ENCODE results near the gene CCDC43.
"Not testable (repeated sequence)": the region's sequence is repeated elsewhere in the genome, so short reads cannot be mapped to it uniquely, and the experiment has no call there.

The CCDC43 gene

GRCh38 chr17:44708401-44709263, 19.1 kb upstream of the CCDC43 start, which contains the start of gene DBF4B:
TSS of gene DBF4B (plus strand) at chr17:44708665. CDS start at chr17:44708821, 156 bp downstream.
- no peak within 1 kb of the TSS for H2BK15ac ChIP-seq (ENCODE audit: low read length)
- peak within 1 kb of the TSS; percentile 56 for H2BK5ac ChIP-seq (ENCODE audit: low read length)
- H3K4ac ChIP-seq (ENCODE audit: low read length): no peak within 1 kb of the TSS
- H2AK5ac ChIP-seq (ENCODE audit: low read depth, low read length): peak within 1 kb of the TSS; percentile 17
- no peak within 1 kb of the TSS for H2BK12ac ChIP-seq (ENCODE audit: low read length)
- peak within 1 kb of the TSS; percentile 85 for H2AFZ ChIP-seq (ENCODE audit: low read length)
- H2BK120ac ChIP-seq (ENCODE audit: low read depth, low read length): no peak within 1 kb of the TSS
- peak within 1 kb of the TSS; percentile 94 to 96 for H3K4me3 ChIP-seq (ENCODE audit: low read length in 2 of 2)
- WGBS, 2 donors (ENCODE audit: extremely low coverage in 2 of 2, insufficient read length in 2 of 2, insufficient replicate concordance in 1 of 2): no CpG with 5 or more reads among the region's 52 CpGs
- H3K4me1 ChIP-seq (ENCODE audit: control insufficient read depth in 2 of 2, insufficient read depth in 1 of 2, low read depth in 1 of 2, low read length in 2 of 2): peaks cover 3 to 4% of the 10 kb centered on the region in 2 donors
- DNase-seq (ENCODE audit: low spot score): peak; percentile 85
- peak within 1 kb of the TSS; percentile 20 for H4K8ac ChIP-seq (ENCODE audit: low read depth, low read length)
- H3K4me2 ChIP-seq (ENCODE audit: insufficient read depth, low read length, poor library complexity, severe bottlenecking): peak within 1 kb of the TSS; percentile 71
- H3K9me3 ChIP-seq (replicated peaks in 1 of 2; ENCODE audit: control insufficient read depth in 2 of 2, insufficient read depth in 1 of 2, low read depth in 1 of 2, low read length in 2 of 2): no peaks in the 10 kb centered on the region
- peaks cover under 1 to 21% of the 10 kb centered on the region in 2 donors for H3K36me3 ChIP-seq (replicated peaks in 1 of 2; ENCODE audit: control insufficient read depth in 2 of 2, insufficient read depth in 2 of 2, low read length in 2 of 2)
- peak within 1 kb of the TSS; percentile 50 for H3K18ac ChIP-seq (ENCODE audit: low read length)
- peak within 1 kb of the TSS; percentile 87 for H3K27ac ChIP-seq (replicated peaks; ENCODE audit: low read length)
- no peak within 1 kb of the TSS for H4K91ac ChIP-seq (ENCODE audit: low read depth, low read length, poor library complexity)
- peak within 1 kb of the TSS; percentile 49 for H3K14ac ChIP-seq (ENCODE audit: low read length)
- H3K27me3 ChIP-seq (ENCODE audit: control insufficient read depth in 3 of 3, insufficient read depth in 3 of 3, low read depth in 1 of 3, low read length in 3 of 3): peaks cover 0 to 1% (median 0%) of the 10 kb centered on the region in 3 experiments
- peaks cover 2% of the 10 kb centered on the region for H3K79me1 ChIP-seq (ENCODE audit: low read depth, low read length)
- peak within 1 kb of the TSS; percentile 96 for H3K9ac ChIP-seq (ENCODE audit: low read depth, low read length, poor library complexity)
- peak within 1 kb of the TSS; percentile 26 for H3K23ac ChIP-seq (ENCODE audit: low read depth, low read length, poor library complexity)

GRCh38 chr17:44707755-44708400, 18.3 kb upstream of the CCDC43 start:
- Histone ChIP-seq H3K4me2 (ENCODE audit: insufficient read depth, low read length, poor library complexity, severe bottlenecking) (no peak overlapping the region), H3K79me1 (ENCODE audit: low read depth, low read length) (peaks cover 2% of the 10 kb centered on the region), H3K4me1 (ENCODE audit: control insufficient read depth in 2 of 2, insufficient read depth in 1 of 2, low read depth in 1 of 2, low read length in 2 of 2) (peaks cover 3 to 4% of the 10 kb centered on the region in 2 donors), H2BK15ac (ENCODE audit: low read length) (no peak overlapping the region), H4K91ac (ENCODE audit: low read depth, low read length, poor library complexity) (no peak overlapping the region), H3K27me3 (ENCODE audit: control insufficient read depth in 3 of 3, insufficient read depth in 3 of 3, low read depth in 1 of 3, low read length in 3 of 3) (peaks cover 0 to 1% (median 0%) of the 10 kb centered on the region in 3 experiments), H2BK12ac (ENCODE audit: low read length) (no peak overlapping the region), H3K4me3 (ENCODE audit: low read length in 2 of 2) (peak overlapping the region in 1 of 2 donors; percentile 96), H2BK120ac (ENCODE audit: low read depth, low read length) (no peak overlapping the region), H3K4ac (ENCODE audit: low read length) (no peak overlapping the region), H3K36me3 (replicated peaks in 1 of 2; ENCODE audit: control insufficient read depth in 2 of 2, insufficient read depth in 2 of 2, low read length in 2 of 2) (peaks cover 0 to 18% of the 10 kb centered on the region in 2 donors), H3K27ac (replicated peaks; ENCODE audit: low read length) (no peak overlapping the region), H2BK5ac (ENCODE audit: low read length) (no peak overlapping the region), H3K9me3 (replicated peaks in 1 of 2; ENCODE audit: control insufficient read depth in 2 of 2, insufficient read depth in 1 of 2, low read depth in 1 of 2, low read length in 2 of 2) (no peaks in the 10 kb centered on the region), H2AK5ac (ENCODE audit: low read depth, low read length) (no peak overlapping the region), H3K9ac (ENCODE audit: low read depth, low read length, poor library complexity) (no peak overlapping the region), H3K18ac (ENCODE audit: low read length) (no peak overlapping the region), H3K23ac (ENCODE audit: low read depth, low read length, poor library complexity) (no peak overlapping the region), H4K8ac (ENCODE audit: low read depth, low read length) (no peak overlapping the region), H3K14ac (ENCODE audit: low read length) (no peak overlapping the region), H2AFZ (ENCODE audit: low read length) (peak overlapping the region; percentile 85)
- no peak for DNase-seq (ENCODE audit: low spot score)
- 95% methylated on average over 2 of the region's 4 CpGs; no CpG with 5 or more reads in 1 of the 2 donors for WGBS, 2 donors (ENCODE audit: extremely low coverage in 2 of 2, insufficient read length in 2 of 2, insufficient replicate concordance in 1 of 2)

GRCh38 chr17:44700288-44700687, 10.7 kb upstream of the CCDC43 start:
- H3K18ac ChIP-seq (ENCODE audit: low read length); H2BK12ac ChIP-seq (ENCODE audit: low read length); H2BK5ac ChIP-seq (ENCODE audit: low read length); H3K4me3 ChIP-seq (ENCODE audit: low read length in 2 of 2); H3K4ac ChIP-seq (ENCODE audit: low read length); H3K23ac ChIP-seq (ENCODE audit: low read depth, low read length, poor library complexity); H3K9me3 ChIP-seq (replicated peaks in 1 of 2; ENCODE audit: control insufficient read depth in 2 of 2, insufficient read depth in 1 of 2, low read depth in 1 of 2, low read length in 2 of 2); H3K9ac ChIP-seq (ENCODE audit: low read depth, low read length, poor library complexity); H3K4me2 ChIP-seq (ENCODE audit: insufficient read depth, low read length, poor library complexity, severe bottlenecking); H3K36me3 ChIP-seq (replicated peaks in 1 of 2; ENCODE audit: control insufficient read depth in 2 of 2, insufficient read depth in 2 of 2, low read length in 2 of 2); H4K91ac ChIP-seq (ENCODE audit: low read depth, low read length, poor library complexity); H2BK120ac ChIP-seq (ENCODE audit: low read depth, low read length); H3K27me3 ChIP-seq (ENCODE audit: control insufficient read depth in 3 of 3, insufficient read depth in 3 of 3, low read depth in 1 of 3, low read length in 3 of 3); H3K79me1 ChIP-seq (ENCODE audit: low read depth, low read length); H2AK5ac ChIP-seq (ENCODE audit: low read depth, low read length); DNase-seq (ENCODE audit: low spot score); H3K14ac ChIP-seq (ENCODE audit: low read length); H3K4me1 ChIP-seq (ENCODE audit: control insufficient read depth in 2 of 2, insufficient read depth in 1 of 2, low read depth in 1 of 2, low read length in 2 of 2); H2BK15ac ChIP-seq (ENCODE audit: low read length); H3K27ac ChIP-seq (replicated peaks; ENCODE audit: low read length); H2AFZ ChIP-seq (ENCODE audit: low read length); H4K8ac ChIP-seq (ENCODE audit: low read depth, low read length): not testable (repeated sequence)
- no CpG with 5 or more reads among the region's 10 CpGs for WGBS, 2 donors (ENCODE audit: extremely low coverage in 2 of 2, insufficient read length in 2 of 2, insufficient replicate concordance in 1 of 2)

- H3K4me1 ChIP-seq (ENCODE audit: control insufficient read depth in 2 of 2, insufficient read depth in 1 of 2, low read depth in 1 of 2, low read length in 2 of 2): peaks cover 2% of the 10 kb centered on the region in 2 donors
- H2AFZ ChIP-seq (ENCODE audit: low read length): no peak overlapping the region
- no peak overlapping the region for H3K4ac ChIP-seq (ENCODE audit: low read length)
- peaks cover 4% of the 10 kb centered on the region for H3K79me1 ChIP-seq (ENCODE audit: low read depth, low read length)
- H3K9ac ChIP-seq (ENCODE audit: low read depth, low read length, poor library complexity): no peak overlapping the region
- no peak overlapping the region for H2BK15ac ChIP-seq (ENCODE audit: low read length)
- no peak overlapping the region for H2AK5ac ChIP-seq (ENCODE audit: low read depth, low read length)
- H3K18ac ChIP-seq (ENCODE audit: low read length): no peak overlapping the region
- H3K14ac ChIP-seq (ENCODE audit: low read length): no peak overlapping the region
- H3K36me3 ChIP-seq (replicated peaks in 1 of 2; ENCODE audit: control insufficient read depth in 2 of 2, insufficient read depth in 2 of 2, low read length in 2 of 2): no peaks in the 10 kb centered on the region
- no peak for DNase-seq (ENCODE audit: low spot score)
- H3K23ac ChIP-seq (ENCODE audit: low read depth, low read length, poor library complexity): no peak overlapping the region
- H3K27me3 ChIP-seq (ENCODE audit: control insufficient read depth in 3 of 3, insufficient read depth in 3 of 3, low read depth in 1 of 3, low read length in 3 of 3): no peaks in the 10 kb centered on the region
- no peaks in the 10 kb centered on the region for H3K9me3 ChIP-seq (replicated peaks in 1 of 2; ENCODE audit: control insufficient read depth in 2 of 2, insufficient read depth in 1 of 2, low read depth in 1 of 2, low read length in 2 of 2)
- no CpG with 5 or more reads among the region's 11 CpGs for WGBS, 2 donors (ENCODE audit: extremely low coverage in 2 of 2, insufficient read length in 2 of 2, insufficient replicate concordance in 1 of 2)
- H2BK5ac ChIP-seq (ENCODE audit: low read length): no peak overlapping the region
- H2BK120ac ChIP-seq (ENCODE audit: low read depth, low read length): no peak overlapping the region
- no peak overlapping the region for H2BK12ac ChIP-seq (ENCODE audit: low read length)
- H4K8ac ChIP-seq (ENCODE audit: low read depth, low read length): no peak overlapping the region
- H3K4me2 ChIP-seq (ENCODE audit: insufficient read depth, low read length, poor library complexity, severe bottlenecking): no peak overlapping the region
- H4K91ac ChIP-seq (ENCODE audit: low read depth, low read length, poor library complexity): no peak overlapping the region
- H3K4me3 ChIP-seq (ENCODE audit: low read length in 2 of 2): no peak overlapping the region
- no peak overlapping the region for H3K27ac ChIP-seq (replicated peaks; ENCODE audit: low read length)
Observed at GRCh38 chr17:44693609-44694008, 4.0 kb upstream of the CCDC43 start.

Data from neuronal stem cell (in vitro differentiated cells).